ENCODE results near the gene METTL8. TPM values are rescaled to one million over a fixed set of nuclear protein-coding genes. Genes with fewer than 3 reads are reported as not detected.

The METTL8 gene
- total and polyA plus RNA-seq, 2 of the 13 experiments (the other 11 are each of a cell fraction or from before 2014, with no cell fraction given): 18.6 to 68.2 TPM

- TF ChIP-seq DBP (CRISPR knock-in tag; IDR thresholded peaks at IDR 0.05; ENCODE audit: not compliant biosample characterization) (no peak), ZC3H13 (CRISPR knock-in tag; IDR thresholded peaks at IDR 0.05) (no peak), TBL1XR1 (IDR thresholded peaks at IDR 0.05; ENCODE audit: borderline replicate concordance, low read length, partially characterized antibody) (no peak), ZNF460 (CRISPR knock-in tag; IDR thresholded peaks at IDR 0.05; ENCODE audit: borderline replicate concordance) (no peak), ERF (CRISPR knock-in tag; IDR thresholded peaks at IDR 0.05) (peak; percentile 82), HMG20B (CRISPR knock-in tag; conservative IDR thresholded peaks at IDR 0.05) (no peak), NRL (CRISPR knock-in tag; IDR thresholded peaks at IDR 0.05; ENCODE audit: borderline replicate concordance) (no peak), ZNF484 (CRISPR knock-in tag; IDR thresholded peaks at IDR 0.05; ENCODE audit: borderline replicate concordance, low read depth) (no peak), RFXANK (CRISPR knock-in tag; IDR thresholded peaks at IDR 0.05) (no peak), REXO4 (CRISPR knock-in tag; IDR thresholded peaks at IDR 0.05; ENCODE audit: borderline replicate concordance) (no peak), KDM5A (IDR thresholded peaks at IDR 0.05; ENCODE audit: borderline replicate concordance, low read length) (no peak), SP5 (CRISPR knock-in tag; IDR thresholded peaks at IDR 0.05; ENCODE audit: borderline replicate concordance, low read depth) (no peak), MLXIP (CRISPR knock-in tag; IDR thresholded peaks at IDR 0.05; ENCODE audit: borderline replicate concordance) (no peak), ZNF20 (CRISPR knock-in tag; IDR thresholded peaks at IDR 0.05) (no peak), GPN1 (CRISPR knock-in tag; IDR thresholded peaks at IDR 0.05; ENCODE audit: borderline replicate concordance) (no peak), NCOR1 (IDR thresholded peaks at IDR 0.05; ENCODE audit: borderline replicate concordance, low read length) (no peak), PRDM10 (CRISPR knock-in tag; IDR thresholded peaks at IDR 0.05; ENCODE audit: low read depth) (peak; percentile 54; the same call in 1 of the 2 replicates), ZSCAN29 (CRISPR knock-in tag; conservative IDR thresholded peaks at IDR 0.05) (no peak), ZBTB8A (CRISPR knock-in tag; IDR thresholded peaks at IDR 0.05; ENCODE audit: borderline replicate concordance, low read depth) (no peak), RAD21 (CRISPR knock-in tag; IDR thresholded peaks at IDR 0.05) (peak; percentile 95), ZNF570 (CRISPR knock-in tag; IDR thresholded peaks at IDR 0.05; ENCODE audit: borderline replicate concordance) (no peak), KMT2A (CRISPR knock-in tag; IDR thresholded peaks at IDR 0.05) (peak; percentile 59; the same call in 1 of the 2 replicates), FOXA3 (CRISPR knock-in tag; IDR thresholded peaks at IDR 0.05) (peak; percentile 52; the same call in 1 of the 2 replicates)
Observed at GRCh38 chr2:171416009-171416926, 17.5 kb downstream of the METTL8 start (continued).

Data from HepG2 (cell line).